Measurements from ENCODE around the gene IL1RAPL1. TPM values are rescaled to one million over a fixed set of nuclear protein-coding genes. Genes with fewer than 3 reads are reported as not detected.

IL1RAPL1 gene
- total and polyA plus RNA-seq, 9 of the 15 experiments (the other 6 are each of a cell fraction or from before 2014, with no cell fraction given), result 0.04 to 0.07 (median 0.04) TPM; not detected in 6

GRCh38 chrX:29082558-29082957, 495.3 kb downstream of the IL1RAPL1 start (continued):
- TF ChIP-seq PML (IDR thresholded peaks at IDR 0.05; ENCODE audit: low read length) (no peak), ZBTB1 (CRISPR knock-in tag; IDR thresholded peaks at IDR 0.05; ENCODE audit: borderline replicate concordance, low read depth) (no peak), ZNF324 (CRISPR knock-in tag; IDR thresholded peaks at IDR 0.05) (no peak), DMBX1 (CRISPR knock-in tag; IDR thresholded peaks at IDR 0.05; ENCODE audit: borderline replicate concordance) (no peak), PHTF2 (CRISPR knock-in tag; IDR thresholded peaks at IDR 0.05) (no peak), ARID1B (IDR thresholded peaks at IDR 0.05) (no peak), ZBTB26 (CRISPR knock-in tag; IDR thresholded peaks at IDR 0.05) (no peak)

GRCh38 chrX:29083823-29084222, 496.6 kb downstream of the IL1RAPL1 start:
- no peak for FAIRE-seq
- in situ Hi-C loops (cut with MboI) (no loop called here), intact Hi-C loops (cut with micrococcal nuclease) (no loop called here)
- CTCF ChIA-PET (ENCODE audit: low intra/inter-chr PET ratio), result no interaction called here
- Histone ChIP-seq H3K4me1 (replicated peaks in 1 of 2; ENCODE audit: control insufficient read depth in 2 of 2, insufficient read depth in 2 of 2, low read length in 2 of 2) (no peaks in the 10 kb centered on the region), H3K9ac (ENCODE audit: insufficient read depth in 1 of 2, low read depth in 2 of 2, low read length in 2 of 2) (no peak overlapping the region), H4K20me1 (replicated peaks; ENCODE audit: control insufficient read depth, insufficient read depth, low read length) (no peaks in the 10 kb centered on the region), H2AFZ (ENCODE audit: low read depth, low read length) (no peak overlapping the region), H3K9me1 (ENCODE audit: control insufficient read depth, insufficient read depth, low read length) (no peaks in the 10 kb centered on the region), H3K4me2 (ENCODE audit: insufficient read depth, low read length) (no peak overlapping the region), H3K9me3 (replicated peaks; ENCODE audit: control insufficient read depth, insufficient read depth, low read depth, low read length) (no peaks in the 10 kb centered on the region), H3K27ac (ENCODE audit: extremely low read depth, low read depth, low read length) (no peak overlapping the region), H3K36me3 (ENCODE audit: control insufficient read depth, insufficient read depth, low read length) (no peaks in the 10 kb centered on the region), H3K79me2 (ENCODE audit: control insufficient read depth, insufficient read depth, low read length) (no peaks in the 10 kb centered on the region), H3K4me3 (no peak overlapping the region), H3K27me3 (ENCODE audit: control insufficient read depth in 2 of 2, insufficient read depth in 2 of 2, low read length in 2 of 2) (no peaks in the 10 kb centered on the region)
- POLR2A ChIA-PET, result no interaction called here
- no peak for DNase-seq (ENCODE audit: extremely low read depth in 1 of 4, low spot score in 3 of 4)
- no TSS peak for BruUV-seq (replicated peaks)
- no peak for ATAC-seq
- WGBS (ENCODE audit: insufficient coverage, low coverage, missing lambda C conversion rate), result 3% methylated on average over 2 of the region's 2 CpGs
- TF ChIP-seq ZBTB12 (CRISPR knock-in tag; IDR thresholded peaks at IDR 0.05), result no peak
- TF ChIP-seq ZC3H11A (IDR thresholded peaks at IDR 0.05; ENCODE audit: low read depth, low read length), result no peak
- TF ChIP-seq PURB (CRISPR knock-in tag; IDR thresholded peaks at IDR 0.05; ENCODE audit: low read depth), result no peak
- TF ChIP-seq CTCFL (IDR thresholded peaks at IDR 0.05; ENCODE audit: borderline replicate concordance, insufficient read depth, low read depth, low read length, poor library complexity, severe bottlenecking), result no peak
- no peak for TF ChIP-seq RERE (CRISPR knock-in tag; IDR thresholded peaks at IDR 0.05; ENCODE audit: borderline replicate concordance)

All from K562 (cell line).